Measurements from ENCODE around the gene P4HA2.

- TF ChIP-seq CTCF (IDR thresholded peaks at IDR 0.05; ENCODE audit: low read depth, low read length) (no peak), POLR2A (IDR thresholded peaks at IDR 0.05; ENCODE audit: extremely low read depth, insufficient read length) (no peak), MAX (IDR thresholded peaks at IDR 0.05; ENCODE audit: low read depth, low read length) (no peak), MYC (IDR thresholded peaks at IDR 0.05; ENCODE audit: low read depth, low read length) (no peak)
These were observed 43.1 kb upstream of the P4HA2 start for GRCh38 chr5:132270706-132271105.
